OCI-M2 (cell line): ENCODE data around the gene IL12A.

Experiments
- DNase-seq: peaks from one replicate; lab custom pipeline; 2025; ENCODE audit not compliant: unreplicated experiment; lab: John Stamatoyannopoulos, UW

The IL12A gene

GRCh38 chr3:159988617-159989271, at the start of gene IL12A:
Gene IL12A, plus strand, starts transcription at chr3:159988835.
- no peak for DNase-seq

DNA sequence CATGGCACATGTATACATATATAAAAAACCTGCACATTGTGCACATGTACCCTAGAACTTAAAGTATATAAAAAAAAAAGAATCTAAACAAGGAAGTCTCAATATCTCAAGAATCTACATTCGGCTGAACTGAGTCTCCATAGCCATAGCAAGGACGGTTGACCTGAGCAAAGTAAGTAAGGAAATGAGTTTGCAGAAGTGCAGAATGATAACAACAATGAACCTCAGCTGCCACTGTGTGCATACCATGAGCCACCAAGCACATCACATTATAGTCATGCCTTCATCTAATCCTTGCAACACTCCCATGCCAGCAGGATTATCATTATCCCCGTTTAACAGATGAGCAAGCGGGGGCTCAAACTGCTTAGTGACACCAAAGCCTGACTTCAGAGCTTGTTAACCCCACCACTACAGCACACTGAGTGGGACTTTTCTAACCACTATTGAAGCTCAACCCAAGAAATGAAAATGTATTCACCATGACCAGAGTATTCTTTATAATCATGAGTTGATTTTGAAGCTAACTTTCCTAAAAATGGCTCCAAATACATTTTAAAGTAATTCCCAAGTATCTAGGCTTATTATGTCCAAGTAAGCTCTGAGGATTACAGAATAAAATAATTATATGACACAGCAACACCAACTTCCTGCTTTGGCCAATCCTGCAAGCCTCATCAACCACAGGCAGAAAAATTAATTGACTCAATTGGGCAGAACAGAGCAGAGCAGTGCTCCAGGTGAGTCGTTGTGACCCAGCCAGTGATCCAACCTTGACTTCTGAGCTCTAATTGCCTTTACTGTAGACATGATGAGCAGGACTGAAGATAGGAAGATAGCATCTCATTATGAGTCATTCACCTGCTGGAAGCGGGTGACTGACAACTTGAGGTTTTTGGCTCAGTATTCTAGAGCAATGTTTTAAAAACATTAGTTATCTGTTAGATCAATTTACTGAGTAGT, 47.3 kb upstream of the IL12A start:
- DNase-seq: no peak

DNA sequence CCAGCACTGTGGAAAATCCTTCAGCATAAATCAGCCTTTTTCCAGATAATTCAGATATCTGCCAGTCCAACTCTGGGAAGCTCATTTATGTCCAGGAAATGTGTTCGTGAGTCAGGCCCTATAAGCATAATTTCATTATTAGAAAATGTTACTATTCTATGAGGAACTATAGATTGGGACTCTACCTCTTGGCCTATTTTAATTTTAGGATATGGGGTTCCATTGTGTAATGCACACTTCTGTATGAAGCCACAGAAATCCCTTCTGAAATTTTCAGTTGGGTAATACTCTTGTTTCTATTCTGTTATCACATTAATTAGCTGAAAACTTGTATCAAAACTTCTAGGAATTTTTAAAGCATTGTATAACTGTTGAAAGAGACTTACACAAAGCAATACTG, 43.9 kb upstream of the IL12A start:
- DNase-seq: no peak

DNA sequence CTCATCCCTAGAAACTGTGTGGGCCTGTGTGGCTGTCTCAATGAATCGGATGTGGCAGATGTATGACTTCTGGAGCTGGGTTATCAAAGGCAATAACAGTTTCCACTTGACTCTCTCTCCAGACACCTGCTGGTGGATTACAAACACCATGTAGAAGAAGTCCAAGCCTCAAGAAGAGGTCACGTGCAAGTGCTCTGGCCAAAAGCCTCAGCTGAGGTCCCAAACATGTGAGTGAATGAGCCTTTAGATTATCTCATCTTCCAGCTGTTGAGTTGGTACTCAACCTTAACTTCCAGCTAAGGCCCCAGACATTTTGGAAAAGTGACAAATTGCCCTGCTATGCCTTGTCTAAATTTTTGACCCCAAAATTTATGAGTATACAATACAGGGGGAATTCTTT, 42.7 kb upstream of the IL12A start:
- DNase-seq: no peak

GRCh38 chr3:159947220-159947619, 41.4 kb upstream of the IL12A start:
- no peak for DNase-seq

GRCh38 chr3:159948429-159949144, 40.0 kb upstream of the IL12A start:
- no peak for DNase-seq

- DNase-seq: no peak
Measured at GRCh38 chr3:159950156-159950898, 38.3 kb upstream of the IL12A start.

DNA sequence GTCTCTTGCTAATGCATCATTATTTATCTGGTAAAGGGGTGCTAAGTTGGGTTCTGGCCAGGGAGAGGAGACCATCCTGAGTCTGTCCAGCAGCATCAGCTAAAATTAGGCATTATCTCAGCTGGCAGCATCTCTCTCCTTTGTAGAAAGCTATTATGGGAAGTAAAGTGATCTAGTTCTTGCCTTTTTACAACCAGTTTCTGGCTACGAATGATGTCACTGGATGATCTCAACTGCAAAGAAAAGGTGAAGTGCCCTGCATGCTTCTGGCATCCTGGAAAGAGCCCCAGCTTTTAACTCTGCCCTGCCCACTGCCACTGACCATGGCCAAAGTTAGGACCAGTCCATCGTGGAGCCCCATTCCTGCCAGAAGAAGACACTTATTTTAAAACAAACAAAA, 37.1 kb upstream of the IL12A start:
- no peak for DNase-seq

GRCh38 chr3:159953325-159954085, 35.1 kb upstream of the IL12A start:
- DNase-seq: no peak

DNA sequence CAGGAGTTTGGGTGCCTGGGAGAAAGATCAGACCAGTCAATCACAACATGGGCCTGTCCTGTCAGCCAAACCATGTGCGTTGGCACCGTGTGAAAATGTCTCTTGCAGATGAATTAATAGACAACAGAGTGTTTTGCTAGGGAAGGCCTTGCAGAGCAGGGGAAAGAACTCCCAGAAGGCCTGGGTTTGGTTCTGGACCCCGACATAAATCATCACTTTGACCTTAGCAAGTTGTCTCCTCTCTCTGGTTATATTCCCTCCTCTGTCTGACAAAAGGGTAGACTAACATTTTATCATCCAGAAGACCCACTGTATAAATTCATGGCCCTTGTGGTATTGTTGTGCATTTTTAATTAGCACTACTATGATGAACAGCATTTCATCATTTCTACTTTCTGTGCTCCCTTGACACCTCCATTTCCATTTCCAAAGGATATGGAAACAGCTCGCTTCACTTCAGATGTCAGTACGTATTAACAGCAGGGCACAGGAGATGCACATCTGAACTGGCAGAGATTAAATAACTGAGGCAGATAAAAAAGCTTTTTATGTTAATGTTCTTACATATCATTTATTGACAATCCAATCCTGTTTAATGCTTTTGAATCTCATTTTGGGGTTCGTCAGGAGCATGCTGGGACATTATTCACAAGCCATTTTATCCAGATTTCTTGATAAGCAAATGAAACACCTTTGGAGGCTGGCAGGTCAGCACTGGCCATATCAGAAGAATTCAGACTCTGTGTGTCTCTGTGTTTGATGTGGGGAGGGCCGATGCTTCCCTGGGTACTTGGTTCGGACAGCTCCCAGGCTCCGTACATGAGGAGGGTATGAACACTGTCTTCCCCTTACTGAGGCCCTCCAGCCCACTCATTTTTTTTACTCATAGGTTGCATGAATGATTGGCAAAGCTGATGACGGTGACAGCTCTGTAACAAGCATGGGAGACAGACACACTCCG, 28.2 kb upstream of the IL12A start:
- DNase-seq: no peak

- no peak for DNase-seq
Measured at GRCh38 chr3:159964166-159964973, 24.3 kb upstream of the IL12A start.

- DNase-seq: no peak
Measured at GRCh38 chr3:159971311-159971710, 17.3 kb upstream of the IL12A start.

DNA sequence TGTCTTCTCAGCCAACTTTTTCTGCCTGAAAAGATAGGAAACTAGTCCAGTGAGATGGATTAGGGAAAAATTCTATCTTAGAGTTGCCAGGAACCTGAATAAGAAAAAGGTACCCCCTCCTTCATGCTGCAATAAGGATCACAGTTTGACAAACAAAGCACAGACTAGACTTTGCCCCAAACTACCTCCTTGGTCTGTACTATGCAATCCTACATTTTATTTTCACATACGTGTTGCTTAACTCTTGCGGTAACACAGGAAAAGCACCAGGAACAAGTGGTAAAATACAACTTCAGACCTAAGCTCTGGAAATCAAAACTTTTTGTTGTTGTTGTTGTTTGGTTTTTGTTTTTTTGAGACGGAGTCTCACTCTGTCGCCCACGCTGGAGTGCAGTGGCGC, 11.3 kb upstream of the IL12A start:
- no peak for DNase-seq

- DNase-seq: no peak
Measured at GRCh38 chr3:159978353-159978752, 10.3 kb upstream of the IL12A start.

- DNase-seq: no peak
Measured at GRCh38 chr3:159978918-159979703, 9.5 kb upstream of the IL12A start.

DNA sequence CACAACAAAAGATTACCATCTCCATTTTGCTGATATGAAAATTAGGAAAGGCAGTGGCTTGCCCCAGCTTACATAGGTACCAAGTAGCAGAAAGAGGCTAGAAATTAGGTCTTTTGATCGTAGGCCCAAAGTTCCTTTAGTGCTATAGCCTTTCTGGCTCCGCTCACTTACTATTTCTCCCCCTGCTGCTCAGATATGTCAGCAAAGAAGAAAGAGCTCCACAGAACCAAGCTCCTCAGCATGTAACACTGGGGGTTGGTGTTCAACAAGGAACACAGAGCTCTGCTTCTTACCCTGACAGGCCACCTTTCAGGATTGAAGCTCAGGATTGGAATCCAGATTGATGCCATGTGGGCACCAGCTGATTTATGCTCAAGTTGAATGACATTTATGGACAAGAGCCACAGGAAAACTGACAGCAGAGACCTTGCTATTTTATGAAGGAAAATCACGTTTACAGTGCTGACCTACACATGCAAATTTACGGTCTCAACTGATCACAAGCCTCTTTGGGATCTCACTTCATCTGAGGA, 6.1 kb upstream of the IL12A start:
- DNase-seq: no peak

DNA sequence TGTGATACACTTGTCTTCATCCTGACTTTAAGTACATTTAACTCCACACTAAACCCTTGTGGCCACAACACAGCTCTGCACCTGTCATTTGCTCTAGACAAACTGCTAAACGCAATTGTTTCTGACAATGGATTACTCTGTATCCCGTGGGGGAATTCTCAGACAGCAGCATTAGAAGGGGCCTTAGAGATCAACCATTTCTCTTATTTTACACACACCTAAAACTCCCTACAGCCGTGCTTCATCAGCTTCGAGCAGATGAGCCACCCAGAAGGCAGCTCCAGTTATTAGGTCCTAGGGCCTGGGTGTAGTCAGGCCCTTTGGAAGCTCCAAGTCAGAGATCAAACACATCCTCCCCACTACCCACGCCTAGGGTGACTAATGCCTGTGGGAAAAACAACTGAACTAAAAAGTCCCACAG, 1.3 kb upstream of the IL12A start:
- DNase-seq: no peak
